K562 (cell line): ENCODE data around the gene ZBED4. TPM values are rescaled to one million over a fixed set of nuclear protein-coding genes. Genes with fewer than 3 reads are reported as not detected.

Source experiments
- ATAC-seq: fragments of 200-7000 bp; cut with Tn5 transposase; 3 replicates; pipeline ENCODE4 v1.9.1; 2020; ENCODE audit warnings: moderate library complexity
- BruUV-seq: library from RNA; stranded (reverse); fragments of 400-500 nt; replicated peaks from 2 replicates; lab custom pipeline; 2021; lab: Mats Ljungman, UMichigan
- CTCF ChIA-PET: fragments of 300-600 bp; formaldehyde crosslinking; extraction: SDS; loops from one replicate; lab custom pipeline; 2021; ENCODE audit warnings: low intra/inter-chr PET ratio; lab: Yijun Ruan, JAX
- POLR2A ChIA-PET: fragments of 300-600, 350-650 bp; sonication (Branson Sonifier 250); formaldehyde crosslinking; extraction: SDS; loops from one replicate; lab custom pipeline; 2021; ENCODE audit warnings: antibody characterized with exemption, inconsistent platforms; lab: Yijun Ruan, JAX
- DNase-seq, 4 experiments: peaks; one replicate each; pipeline versions ENCODE4 v3.0.0 to v3.0.0-alpha.2; 2011 to 2018; ENCODE audit warnings: low spot score in 3 of 4, mixed read lengths in 3 of 4; ENCODE audit errors: extremely low read depth in 1 of 4
- FAIRE-seq: peaks from 2 replicates; lab custom pipeline; 2011; peaks lifted over from hg19 to GRCh38; lab: Jason Lieb, UNC
- H2AFZ ChIP-seq: 2 replicates; pipeline ENCODE4 v1.6.0; 2011; ENCODE audit warnings: low read depth, low read length, control low read depth, inconsistent platforms
- H3K27ac ChIP-seq: fragments of 200-600 bp; 3 replicates; pipeline ENCODE4 v1.8.0; 2011; ENCODE audit warnings: low read depth, mild to moderate bottlenecking, control low read depth, inconsistent platforms, low read length, moderate library complexity, mixed read lengths; ENCODE audit errors: extremely low read depth
- H3K27me3 ChIP-seq, 2 experiments: fragments of 300-600 bp in 1 of 2; 2 replicates in 1 of 2; 3 replicates in 1 of 2; pipeline versions ENCODE4 v1.6.0 to v1.8.0; 2011; ENCODE audit warnings: inconsistent platforms in 2 of 2, low read length in 2 of 2, mild to moderate bottlenecking in 1 of 2, mixed read lengths in 1 of 2, moderate library complexity in 1 of 2; ENCODE audit not compliant: control insufficient read depth in 2 of 2, insufficient read depth in 2 of 2
- H3K36me3 ChIP-seq: fragments of 300-600 bp; 3 replicates; pipeline ENCODE4 v1.8.0; 2011; ENCODE audit warnings: mild to moderate bottlenecking, low read length, inconsistent platforms; ENCODE audit not compliant: control insufficient read depth, insufficient read depth
- H3K4me1 ChIP-seq, 2 experiments: fragments of 200-600 bp in 1 of 2; replicated peaks in 1 of 2; 2 replicates in 1 of 2; 3 replicates in 1 of 2; pipeline versions ENCODE4 v1.5.1 to v1.8.0; 2011; ENCODE audit warnings: inconsistent platforms in 2 of 2, low read length in 2 of 2, mild to moderate bottlenecking in 1 of 2, mixed read lengths in 1 of 2, moderate library complexity in 1 of 2; ENCODE audit not compliant: control insufficient read depth in 2 of 2, insufficient read depth in 2 of 2
- H3K4me2 ChIP-seq: 2 replicates; pipeline ENCODE4 v1.6.1; 2011; ENCODE audit warnings: low read length, control low read depth, inconsistent platforms, mixed read lengths; ENCODE audit not compliant: insufficient read depth
- H3K4me3 ChIP-seq: fragments of 200-600 bp; sonication (generic), shearing (Covaris generic); 2 replicates; pipeline ENCODE4 v1.5.1; 2016; ENCODE audit warnings: control low read depth, inconsistent platforms
- H3K79me2 ChIP-seq: fragments of 200-600 bp; 3 replicates; pipeline ENCODE4 v1.8.0; 2011; ENCODE audit warnings: low read length, inconsistent platforms; ENCODE audit not compliant: control insufficient read depth, insufficient read depth
- H3K9ac ChIP-seq, 2 experiments: 2 replicates each; pipeline versions ENCODE4 v1.6.0 to v1.6.1; 2011; ENCODE audit warnings: low read depth in 2 of 2, low read length in 2 of 2, control low read depth in 1 of 2, inconsistent platforms in 1 of 2, mild to moderate bottlenecking in 1 of 2, mixed read lengths in 1 of 2; ENCODE audit not compliant: insufficient read depth in 1 of 2
- H3K9me1 ChIP-seq: one replicate; pipeline ENCODE4 v1.6.0; 2011; ENCODE audit warnings: inconsistent platforms, mild to moderate bottlenecking, low read length, moderate library complexity; ENCODE audit not compliant: control insufficient read depth, insufficient read depth
- H3K9me3 ChIP-seq: replicated peaks from 2 replicates; pipeline ENCODE4 v1.5.1; 2011; ENCODE audit warnings: low read depth, low read length, inconsistent platforms; ENCODE audit not compliant: control insufficient read depth, insufficient read depth
- H4K20me1 ChIP-seq: replicated peaks from 2 replicates; pipeline ENCODE4 v1.6.1; 2011; ENCODE audit warnings: low read length, inconsistent platforms, mixed read lengths; ENCODE audit not compliant: control insufficient read depth, insufficient read depth
- CBFA2T2 ChIP-seq: fragments of 450-650 bp; conservative IDR thresholded peaks from 2 replicates; pipeline ENCODE4 v1.6.1; 2017; ENCODE audit warnings: mild to moderate bottlenecking
- CCNT2 ChIP-seq: IDR thresholded peaks from 2 replicates; pipeline ENCODE4 v1.6.1; 2011; ENCODE audit warnings: borderline replicate concordance, low read depth, mild to moderate bottlenecking, moderate library complexity, mixed read lengths, low read length; ENCODE audit not compliant: insufficient read length; ENCODE audit errors: extremely low read depth
- HMG20B ChIP-seq: fragments of 250-450 bp; sonication (Bioruptor Pico); IDR thresholded peaks from 2 replicates; pipeline ENCODE4 v1.5.0; 2021; ENCODE audit warnings: mild to moderate bottlenecking
- ILF3 ChIP-seq: fragments of 450-650 bp; IDR thresholded peaks from 2 replicates; pipeline ENCODE4 v1.6.1; 2018; ENCODE audit warnings: antibody characterized with exemption, mild to moderate bottlenecking, moderate library complexity, borderline replicate concordance
- KDM4B ChIP-seq, 2 experiments: fragments of 450-650 bp in 1 of 2; sonication (generic) in 1 of 2; IDR thresholded peaks; 2 replicates each; pipeline ENCODE4 v1.6.1; 2016 to 2017; ENCODE audit warnings: borderline replicate concordance in 2 of 2, antibody characterized with exemption in 1 of 2, low read depth in 1 of 2, mild to moderate bottlenecking in 1 of 2
- MTA2 ChIP-seq: fragments of 450-650 bp; IDR thresholded peaks from 2 replicates; pipeline ENCODE4 v1.6.1; 2016; ENCODE audit warnings: low read depth
- YBX1 ChIP-seq: fragments of 450-650 bp; IDR thresholded peaks from 2 replicates; pipeline ENCODE4 v1.7.1; 2016; ENCODE audit warnings: mild to moderate bottlenecking
- YY1 ChIP-seq, 3 experiments: IDR thresholded peaks; 2 replicates each; pipeline ENCODE4 v1.6.1; 2011; ENCODE audit warnings: low read length in 2 of 3, mild to moderate bottlenecking in 2 of 3, moderate library complexity in 2 of 3, borderline replicate concordance in 1 of 3, control low read depth in 1 of 3, low read depth in 1 of 3; ENCODE audit not compliant: insufficient read depth in 3 of 3, insufficient replicate concordance in 2 of 3, control insufficient read depth in 1 of 3, insufficient read length in 1 of 3; ENCODE audit errors: extremely low read depth in 1 of 3
- ZFP30 ChIP-seq: fragments of 250-450 bp; sonication (Bioruptor Pico); IDR thresholded peaks from 2 replicates; pipeline ENCODE4 v1.8.0; 2022; ENCODE audit warnings: moderate library complexity, mild to moderate bottlenecking, inconsistent platforms, borderline replicate concordance
- ZHX1 ChIP-seq: fragments of 150-350 bp; conservative IDR thresholded peaks from 2 replicates; pipeline ENCODE4 v1.6.1; 2014; ENCODE audit warnings: low read length
- ZNF668 ChIP-seq: fragments of 250-450 bp; sonication (Bioruptor Pico); IDR thresholded peaks from 2 replicates; pipeline ENCODE4 v1.8.0; 2022; ENCODE audit warnings: mild to moderate bottlenecking, inconsistent platforms
- WGBS: fragments of 100-300 bp; shearing (Covaris generic); methylation state at CpG from one replicate; pipeline ENCODE4 v1.1.6; 2016; ENCODE audit warnings: low coverage, mixed read lengths; ENCODE audit not compliant: insufficient coverage; ENCODE audit errors: missing lambda C conversion rate; 5-methylcytosine and 5-hydroxymethylcytosine counted together
- in situ Hi-C: fragments of 300-500 bp; cut with MboI; formaldehyde crosslinking; loops from 4 replicates; pipeline ENCODE4 v1.15.0; 2018; ENCODE audit warnings: inconsistent platforms, mixed read lengths
- intact Hi-C: fragments of 100-400 bp; cut with micrococcal nuclease; formaldehyde crosslinking; loops from 2 replicates; pipeline ENCODE4 v1.14.2; 2022
- polyA plus RNA-seq, 8 experiments: library from polyadenylated mRNA; depleted of rRNA in 4 of 8; stranded (reverse) in 5 of 8; unstranded in 3 of 8; fragments of >200 nt; fragmentation: Nextera tagmentation in 2 of 8; fragmentation: Illumina TruSeq in 1 of 8; extraction: Ambion mirVana in 2 of 8; extraction: Trizol in 1 of 8; gene quantifications; 2 replicates each; pipeline versions ENCODE4 v1.2.1 to v1.2.3, GENCODE V29; 2011 to 2014; ENCODE audit warnings: inconsistent platforms in 1 of 8, missing spikeins in 1 of 8
- total RNA-seq, 7 experiments: library from RNA; depleted of rRNA in 6 of 7; stranded (reverse); fragments of >200 nt in 6 of 7; fragmentation: Illumina TruSeq in 2 of 7; extraction: Trizol in 2 of 7; gene quantifications; 2 replicates each; pipeline versions ENCODE4 v1.2.1 to v1.2.3, GENCODE V29; 2011 to 2021; ENCODE audit warnings: low replicate concordance in 1 of 7
- TF ChIP-seq, protein P1 (sequence below): fragments of 450-650 bp; formaldehyde crosslinking; IDR thresholded peaks from 2 replicates; pipeline ENCODE4 v1.4.0; 2020; ENCODE audit warnings: mild to moderate bottlenecking, mixed read lengths
- TF ChIP-seq, protein P2 (sequence below): sonication (generic); formaldehyde crosslinking; IDR thresholded peaks from 2 replicates; pipeline ENCODE4 v1.8.1; 2023; ENCODE audit warnings: mild to moderate bottlenecking, missing genetic modification reagents

Gene ZBED4
- total and polyA plus RNA-seq, 9 of the 15 experiments (the other 6 are each of a cell fraction or from before 2014, with no cell fraction given), result 1.5 to 16.8 (median 7.4) TPM

GRCh38 chr22:49827853-49828598 is 25.6 kb upstream of the ZBED4 start, which contains the start of gene BRD1:
Gene BRD1, minus strand, starts transcription at chr22:49827873. Its CDS starts 3,556 bp downstream, at chr22:49824317.
- BruUV-seq, result no TSS peak
- Histone ChIP-seq H4K20me1 (peaks cover 18% of the 10 kb centered on the region; the same call in 1 of the 2 replicates), H3K36me3 (peaks cover 28% of the 10 kb centered on the region; the same call in 2 of the 3 replicates), H3K4me2 (peak within 1 kb of the TSS; percentile 87), H3K9me3 (no peaks in the 10 kb centered on the region), H3K79me2 (peaks cover 42% of the 10 kb centered on the region), H3K4me3 (peak within 1 kb of the TSS; percentile 65), H3K9ac (peak within 1 kb of the TSS; percentile 82 to 97), H3K9me1 (no peaks in the 10 kb centered on the region), H2AFZ (peak within 1 kb of the TSS; percentile 51; the same call in 1 of the 2 replicates), H3K4me1 (peaks cover 7 to 51% of the 10 kb centered on the region in 2 experiments; a peak in 4 of 5 replicates), H3K27ac (peak within 1 kb of the TSS; percentile 82), H3K27me3 (peaks cover 2 to 5% of the 10 kb centered on the region in 2 experiments; a peak in 2 of 5 replicates)
- intact Hi-C loops, result no loop called here
- in situ Hi-C loops, result loop anchor here (10.0 kb wide), 1 partner anchor 87 kb away; the partner anchor contains the start of genes ALG12 and CRELD2
- CTCF ChIA-PET, result no interaction called here
- peak in 2 of 4 experiments; percentile 62 to 70 for DNase-seq
- WGBS, result 0% methylated on average over 1 of the region's 54 CpGs
- POLR2A ChIA-PET, result no interaction called here
- FAIRE-seq, result no peak
- peak; percentile 76 for ATAC-seq
- TF ChIP-seq CBFA2T2 (no peak), CCNT2 (peak; percentile 33), HMG20B (no peak), ZNF668 (CRISPR knock-in tag) (no peak), YBX1 (no peak), ILF3 (no peak), KDM4B (IDR thresholded peaks at IDR 0.05; ENCODE audit: borderline replicate concordance in 2 of 2, low read depth in 1 of 2) (no peak), ZHX1 (no peak), MTA2 (no peak), ZFP30 (CRISPR knock-in tag) (no peak), YY1 (IDR thresholded peaks at IDR 0.05; ENCODE audit: borderline replicate concordance in 1 of 3, control insufficient read depth in 1 of 3, extremely low read depth in 1 of 3, insufficient read depth in 3 of 3, insufficient read length in 1 of 3, insufficient replicate concordance in 2 of 3, low read depth in 1 of 3, low read length in 2 of 3) (peak; percentile 52 to 88 (median 82))
- TF ChIP-seq, protein P1, sequence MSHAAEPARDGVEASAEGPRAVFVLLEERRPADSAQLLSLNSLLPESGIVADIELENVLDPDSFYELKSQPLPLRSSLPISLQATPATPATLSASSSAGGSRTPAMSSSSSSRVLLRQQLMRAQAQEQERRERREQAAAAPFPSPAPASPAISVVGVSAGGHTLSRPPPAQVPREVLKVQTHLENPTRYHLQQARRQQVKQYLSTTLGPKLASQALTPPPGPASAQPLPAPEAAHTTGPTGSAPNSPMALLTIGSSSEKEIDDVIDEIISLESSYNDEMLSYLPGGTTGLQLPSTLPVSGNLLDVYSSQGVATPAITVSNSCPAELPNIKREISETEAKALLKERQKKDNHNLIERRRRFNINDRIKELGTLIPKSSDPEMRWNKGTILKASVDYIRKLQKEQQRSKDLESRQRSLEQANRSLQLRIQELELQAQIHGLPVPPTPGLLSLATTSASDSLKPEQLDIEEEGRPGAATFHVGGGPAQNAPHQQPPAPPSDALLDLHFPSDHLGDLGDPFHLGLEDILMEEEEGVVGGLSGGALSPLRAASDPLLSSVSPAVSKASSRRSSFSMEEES (CRISPR knock-in tag), result no peak
- TF ChIP-seq, protein P2, sequence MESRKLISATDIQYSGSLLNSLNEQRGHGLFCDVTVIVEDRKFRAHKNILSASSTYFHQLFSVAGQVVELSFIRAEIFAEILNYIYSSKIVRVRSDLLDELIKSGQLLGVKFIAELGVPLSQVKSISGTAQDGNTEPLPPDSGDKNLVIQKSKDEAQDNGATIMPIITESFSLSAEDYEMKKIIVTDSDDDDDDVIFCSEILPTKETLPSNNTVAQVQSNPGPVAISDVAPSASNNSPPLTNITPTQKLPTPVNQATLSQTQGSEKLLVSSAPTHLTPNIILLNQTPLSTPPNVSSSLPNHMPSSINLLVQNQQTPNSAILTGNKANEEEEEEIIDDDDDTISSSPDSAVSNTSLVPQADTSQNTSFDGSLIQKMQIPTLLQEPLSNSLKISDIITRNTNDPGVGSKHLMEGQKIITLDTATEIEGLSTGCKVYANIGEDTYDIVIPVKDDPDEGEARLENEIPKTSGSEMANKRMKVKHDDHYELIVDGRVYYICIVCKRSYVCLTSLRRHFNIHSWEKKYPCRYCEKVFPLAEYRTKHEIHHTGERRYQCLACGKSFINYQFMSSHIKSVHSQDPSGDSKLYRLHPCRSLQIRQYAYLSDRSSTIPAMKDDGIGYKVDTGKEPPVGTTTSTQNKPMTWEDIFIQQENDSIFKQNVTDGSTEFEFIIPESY, result no peak
